ENCODE measurements around the gene NT5C2.

- TF ChIP-seq CTCF (IDR thresholded peaks at IDR 0.05 in 8 of 11, conservative IDR thresholded peaks at IDR 0.05 in 3 of 11) (no peak), POLR2A (IDR thresholded peaks at IDR 0.05) (no peak)
Observed at GRCh38 chr10:103086799-103087198, 106.3 kb downstream of the NT5C2 start.
